ENCODE results near the gene TGIF2. TPM values are rescaled to one million over a fixed set of nuclear protein-coding genes. Genes with fewer than 3 reads are reported as not detected.
"Not testable (repeated sequence)": the region's sequence is repeated elsewhere in the genome, so short reads cannot be mapped to it uniquely, and the experiment has no call there.

TGIF2 gene
- total RNA-seq, 1 experiment from 2014 or later, result 8.6 TPM

GRCh38 chr20:36607586-36608387, 34.4 kb downstream of the TGIF2 start:
- no peak for DNase-seq (ENCODE audit: extremely low read depth, low read depth)

GRCh38 chr20:36608388-36608728, 35.0 kb downstream of the TGIF2 start:
- not testable (repeated sequence) for DNase-seq (ENCODE audit: extremely low read depth, low read depth)

DNA sequence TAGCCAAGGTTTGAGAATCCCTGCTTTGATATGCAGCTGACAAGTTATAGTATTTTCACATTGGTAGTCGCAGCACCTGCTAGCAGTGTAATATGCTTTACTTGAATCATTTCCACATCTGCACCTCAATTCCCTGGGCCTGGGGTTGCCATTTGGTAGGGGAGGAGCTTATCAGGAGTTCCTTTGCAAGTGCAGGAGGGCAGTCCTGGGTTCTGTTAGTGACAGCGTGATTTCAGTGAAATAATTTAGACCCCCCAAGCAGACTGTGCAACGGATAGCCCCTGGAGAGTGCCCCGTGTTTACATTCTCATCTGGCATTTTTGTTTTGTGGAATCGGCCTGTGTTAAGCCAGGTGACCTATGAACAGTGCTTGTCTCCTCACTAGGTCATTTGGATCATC, 38.2 kb downstream of the TGIF2 start:
- DNase-seq (ENCODE audit: extremely low read depth, low read depth), result no peak

DNA sequence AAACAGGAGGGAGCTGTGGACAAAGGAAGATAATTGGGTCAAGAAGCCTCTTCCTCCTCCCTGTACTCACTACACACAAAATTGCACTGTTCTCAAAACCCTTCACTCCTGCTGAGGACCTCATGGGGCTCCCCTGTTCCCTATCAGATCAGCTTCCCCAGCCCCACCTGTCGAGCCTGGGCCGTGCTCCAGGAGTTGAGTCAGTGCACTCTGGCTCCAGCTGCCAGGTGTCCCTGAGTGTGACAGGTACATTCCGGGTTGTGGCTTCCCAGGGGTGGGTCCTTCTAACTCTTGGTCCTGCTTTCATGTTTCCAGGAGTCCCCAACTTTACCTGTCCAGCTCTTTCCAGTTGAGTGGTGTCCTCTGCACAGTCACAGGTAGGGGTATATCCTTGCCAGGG, 40.6 kb downstream of the TGIF2 start:
- DNase-seq (ENCODE audit: extremely low read depth, low read depth), result no peak

DNA sequence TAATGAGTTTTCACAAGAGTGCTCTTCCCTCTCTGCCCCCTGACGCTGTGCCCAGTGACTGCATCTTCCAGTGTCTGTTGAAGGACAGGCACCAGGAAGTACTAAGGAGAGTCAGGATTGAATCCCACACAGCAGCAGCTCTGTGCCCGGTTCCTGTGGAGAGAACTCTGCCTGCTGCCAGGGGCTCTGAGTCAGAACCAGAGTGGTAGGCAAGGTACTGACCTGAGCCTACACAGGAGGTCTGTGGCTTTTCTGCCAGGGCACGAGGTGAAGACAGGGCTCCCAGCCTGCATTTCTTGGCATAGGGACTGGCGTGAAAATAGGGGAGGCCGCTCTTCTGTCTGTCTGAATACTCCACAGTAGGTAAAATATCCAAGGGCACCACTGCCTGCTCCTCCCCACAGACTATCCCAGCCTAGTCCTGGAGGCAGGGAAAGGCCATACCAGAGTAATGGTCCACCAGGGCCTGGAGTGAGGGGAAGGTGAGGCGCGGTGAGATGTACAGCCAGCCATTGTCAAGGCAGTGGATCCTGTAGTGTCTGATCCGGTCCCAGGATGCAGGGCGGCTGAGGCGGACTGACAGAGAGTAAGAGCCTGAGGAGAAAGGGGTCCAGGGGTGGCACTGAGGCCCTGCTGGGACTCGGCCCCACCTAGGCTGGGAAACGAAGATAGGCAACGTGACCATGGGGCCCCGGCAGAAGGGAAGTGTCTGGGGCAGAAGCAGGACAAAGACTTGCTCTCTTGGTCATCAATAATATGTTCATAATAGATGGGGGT, 41.6 kb downstream of the TGIF2 start:
- DNase-seq (ENCODE audit: extremely low read depth, low read depth), result no peak

GRCh38 chr20:36620917-36621316, 47.5 kb downstream of the TGIF2 start:
- no peak for DNase-seq (ENCODE audit: extremely low read depth, low read depth)

DNA sequence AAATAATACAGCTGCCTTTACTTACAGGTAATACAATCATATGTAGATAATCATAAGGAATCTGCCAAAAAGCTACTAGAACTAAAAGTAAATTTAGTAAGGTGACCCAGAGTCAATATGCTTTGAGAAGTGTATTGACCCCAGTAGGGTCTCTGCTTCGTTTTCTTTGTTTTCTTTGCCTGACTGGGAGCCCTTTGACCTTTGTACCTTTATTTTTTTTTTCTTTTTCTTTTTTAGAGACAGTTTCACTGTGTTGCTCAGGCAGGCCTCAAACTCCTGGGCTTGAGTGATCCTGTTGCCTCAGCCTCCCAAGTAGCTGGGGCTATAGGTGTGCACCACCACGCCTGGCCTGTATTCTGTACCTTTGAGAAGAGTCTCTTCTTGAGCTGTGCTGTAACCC, 50.0 kb downstream of the TGIF2 start:
- DNase-seq (ENCODE audit: extremely low read depth, low read depth), result no peak

DNA sequence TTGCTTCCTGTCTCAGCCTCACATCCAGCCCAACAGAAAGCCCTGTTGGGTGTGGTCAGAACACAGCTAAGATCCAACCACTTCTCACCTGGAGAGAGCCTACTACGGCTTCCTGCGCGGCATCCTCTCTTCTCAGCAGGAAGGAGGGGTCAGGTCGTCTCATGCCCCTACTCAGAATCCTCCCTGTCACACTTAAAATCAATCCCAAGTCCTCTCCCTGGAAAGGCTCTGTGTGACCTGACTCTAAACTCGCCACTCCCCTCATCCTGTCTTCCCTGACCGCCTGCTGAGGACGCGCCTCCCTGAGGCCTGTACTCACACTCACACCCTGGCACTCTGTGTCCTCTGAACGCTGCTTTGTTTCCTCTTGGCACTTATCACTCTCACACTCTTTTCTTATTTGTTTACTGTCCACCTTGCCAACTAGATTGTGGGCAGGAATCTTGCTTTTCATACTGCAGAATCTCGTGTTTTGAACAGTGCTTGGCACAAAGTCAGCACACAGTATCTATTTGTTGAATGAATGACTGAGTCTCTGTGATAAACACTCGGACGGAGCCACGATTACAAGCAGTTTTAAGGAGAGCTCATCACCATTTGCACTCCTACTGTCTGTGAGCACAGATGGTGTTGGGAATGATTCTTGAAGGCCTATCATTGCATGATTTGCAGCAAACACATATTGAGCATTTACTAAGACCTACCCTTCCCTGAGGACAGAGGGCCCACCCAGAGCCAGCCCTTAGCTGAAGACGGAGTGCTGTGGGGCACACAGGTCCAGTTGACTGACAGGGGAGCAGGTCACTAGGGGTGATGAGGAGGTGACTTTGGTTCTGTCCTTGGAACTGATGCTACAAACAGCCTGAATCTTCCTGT, 50.9 kb downstream of the TGIF2 start:
- DNase-seq (ENCODE audit: extremely low read depth, low read depth), result no peak

GRCh38 chr20:36624944-36625324, 51.5 kb downstream of the TGIF2 start:
- DNase-seq (ENCODE audit: extremely low read depth, low read depth), result no peak

GRCh38 chr20:36628076-36628475, 54.7 kb downstream of the TGIF2 start:
- DNase-seq (ENCODE audit: extremely low read depth, low read depth), result no peak

DNA sequence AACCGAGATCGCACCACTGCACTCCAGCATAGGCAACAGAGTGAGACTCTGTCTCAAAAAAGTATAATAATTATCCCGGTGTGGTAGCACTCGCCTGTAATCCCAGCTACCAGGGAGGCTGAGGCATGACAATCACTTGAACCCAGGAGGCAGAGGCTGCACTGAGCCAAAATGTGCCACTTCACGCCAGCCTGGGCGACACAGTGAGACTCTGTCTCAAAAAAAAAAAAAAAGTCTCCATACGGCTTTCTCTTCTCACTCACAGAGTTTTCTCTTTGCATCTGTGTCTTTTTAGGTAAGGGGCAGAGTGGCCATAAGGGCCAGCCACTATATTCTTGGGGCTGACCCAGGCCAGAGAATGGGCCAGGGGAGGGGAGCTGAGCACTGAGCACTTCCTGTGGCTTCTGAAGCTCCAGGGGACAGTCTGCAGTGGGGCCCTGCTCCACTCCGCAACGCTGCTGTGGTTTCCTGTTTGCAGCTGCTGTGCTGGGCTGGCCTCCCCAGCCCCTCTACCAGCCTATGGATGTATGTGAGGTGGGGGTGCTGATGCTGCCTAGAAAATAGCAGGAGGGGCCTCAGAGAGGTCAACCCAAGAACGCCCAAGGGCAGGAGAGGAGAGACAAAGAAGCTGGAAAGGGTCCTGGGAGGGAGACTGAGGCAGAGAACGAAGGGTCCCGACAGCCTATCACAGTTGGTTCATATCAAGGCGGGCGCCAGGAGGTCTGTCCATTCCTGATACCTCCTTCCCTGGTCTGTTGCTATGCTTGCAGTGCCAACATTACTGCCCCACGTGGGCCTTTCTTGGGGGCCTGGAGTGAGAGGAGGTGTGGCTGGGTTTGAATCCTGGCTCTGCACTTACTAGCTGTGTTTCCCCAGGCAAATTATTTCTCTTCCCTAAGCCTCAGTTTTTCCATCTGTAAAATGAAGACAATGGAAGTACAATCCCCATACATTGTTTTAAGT, 56.6 kb downstream of the TGIF2 start:
- no peak for DNase-seq (ENCODE audit: extremely low read depth, low read depth)

DNA sequence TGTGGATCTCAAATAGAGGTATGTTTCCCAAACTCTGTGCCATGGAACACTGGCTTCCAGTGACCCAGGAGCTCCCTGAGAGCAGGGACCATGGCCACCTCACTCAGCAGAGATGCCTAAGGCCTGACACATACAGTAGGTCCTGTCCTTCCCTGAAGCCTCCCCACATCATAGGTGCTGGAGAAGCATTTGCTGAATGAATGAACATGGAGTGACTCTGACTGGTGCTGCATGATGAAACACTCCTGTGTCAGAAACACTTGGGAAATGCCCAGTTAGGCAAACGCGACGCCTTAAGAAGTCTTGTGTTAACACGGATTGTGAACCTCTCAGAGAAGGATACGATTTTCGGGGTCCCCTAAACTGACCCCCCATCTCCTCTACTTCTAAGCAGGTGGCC, 58.2 kb downstream of the TGIF2 start:
- DNase-seq (ENCODE audit: extremely low read depth, low read depth), result no peak

- no peak for DNase-seq (ENCODE audit: extremely low read depth, low read depth)
These were observed 58.7 kb downstream of the TGIF2 start for GRCh38 chr20:36632147-36632486.

DNA sequence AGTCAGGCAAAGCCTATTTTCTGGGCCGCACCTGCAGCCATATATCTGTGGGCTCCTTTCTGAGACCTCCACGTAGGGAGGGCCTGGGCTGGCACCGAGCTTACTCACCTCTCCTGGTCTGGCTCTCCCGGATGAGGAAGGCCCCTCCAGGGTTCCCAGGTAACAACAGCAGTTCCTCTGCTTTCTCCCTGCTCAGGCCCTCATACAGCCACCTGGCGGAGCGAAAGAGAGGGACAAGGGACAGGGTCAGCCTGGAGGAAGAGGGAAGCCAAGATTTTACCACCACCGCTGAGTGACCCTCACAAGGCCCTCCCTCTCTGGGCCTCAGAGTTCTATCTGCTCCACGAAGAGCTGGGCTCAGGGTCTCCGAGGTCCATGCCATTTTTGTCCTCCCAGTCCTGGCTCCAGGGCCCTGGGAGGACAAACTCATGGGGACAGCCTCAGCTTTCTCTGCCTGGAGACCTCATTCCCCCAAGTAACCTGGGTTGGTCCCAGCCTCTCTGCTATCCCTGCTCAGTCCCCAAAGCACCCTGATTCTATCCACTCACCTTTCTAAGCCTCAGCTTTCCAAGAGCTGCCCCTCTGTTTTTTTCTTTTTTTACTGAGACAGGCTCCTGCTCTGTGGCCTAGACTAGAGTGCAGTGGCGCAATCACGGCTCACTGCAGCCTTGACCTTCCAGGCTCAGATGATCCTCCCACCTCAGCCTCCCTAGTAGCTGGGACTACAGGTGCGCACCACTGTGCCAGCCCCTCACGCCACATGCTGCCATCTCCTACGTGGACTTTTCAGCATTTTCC, 59.3 kb downstream of the TGIF2 start:
- DNase-seq (ENCODE audit: extremely low read depth, low read depth), result no peak

DNA sequence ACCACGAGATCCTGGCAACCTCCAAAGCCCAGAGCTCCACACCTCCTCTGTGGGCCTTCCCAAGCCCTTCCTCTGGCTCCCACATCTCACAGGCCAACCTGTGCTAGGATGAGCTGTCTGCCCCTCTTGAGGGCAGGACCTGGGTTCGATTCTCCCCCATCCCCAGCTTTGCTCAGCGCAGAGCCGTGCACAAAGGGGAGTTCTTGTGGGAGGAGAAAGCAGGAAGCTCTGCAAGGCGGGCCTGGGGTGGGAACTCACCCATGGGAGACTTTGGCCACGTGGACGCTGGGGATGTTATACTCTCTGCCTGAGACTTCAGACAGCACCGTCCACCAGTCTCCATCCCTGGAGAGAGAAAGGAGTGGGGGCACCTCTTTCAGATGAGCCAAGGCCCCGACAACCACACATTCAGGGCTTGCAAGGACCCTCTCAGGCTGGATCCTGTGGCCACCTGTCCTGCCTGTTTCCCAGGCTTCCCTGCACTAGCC, 59.9 kb downstream of the TGIF2 start:
- DNase-seq (ENCODE audit: extremely low read depth, low read depth), result no peak

DNA sequence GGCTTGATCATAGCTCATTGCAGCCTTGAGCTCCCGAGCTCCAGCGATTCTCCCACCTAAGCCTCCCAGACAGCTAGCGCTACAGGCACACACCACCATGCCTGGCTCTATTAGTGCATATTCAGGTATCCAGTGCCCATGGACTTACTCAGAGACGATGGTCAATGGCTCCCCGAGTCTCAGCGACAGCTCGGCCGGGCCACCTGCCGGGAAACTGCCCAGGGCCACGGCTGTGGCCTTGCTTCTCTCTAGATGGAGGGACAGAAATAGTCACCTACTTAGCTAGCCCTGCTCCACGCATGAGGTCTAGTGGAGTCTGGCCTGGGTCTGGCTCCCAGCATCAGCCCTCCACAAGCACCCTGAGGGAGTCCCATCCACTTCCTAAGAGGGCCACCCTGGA, 60.9 kb downstream of the TGIF2 start:
- DNase-seq (ENCODE audit: extremely low read depth, low read depth), result no peak

DNA sequence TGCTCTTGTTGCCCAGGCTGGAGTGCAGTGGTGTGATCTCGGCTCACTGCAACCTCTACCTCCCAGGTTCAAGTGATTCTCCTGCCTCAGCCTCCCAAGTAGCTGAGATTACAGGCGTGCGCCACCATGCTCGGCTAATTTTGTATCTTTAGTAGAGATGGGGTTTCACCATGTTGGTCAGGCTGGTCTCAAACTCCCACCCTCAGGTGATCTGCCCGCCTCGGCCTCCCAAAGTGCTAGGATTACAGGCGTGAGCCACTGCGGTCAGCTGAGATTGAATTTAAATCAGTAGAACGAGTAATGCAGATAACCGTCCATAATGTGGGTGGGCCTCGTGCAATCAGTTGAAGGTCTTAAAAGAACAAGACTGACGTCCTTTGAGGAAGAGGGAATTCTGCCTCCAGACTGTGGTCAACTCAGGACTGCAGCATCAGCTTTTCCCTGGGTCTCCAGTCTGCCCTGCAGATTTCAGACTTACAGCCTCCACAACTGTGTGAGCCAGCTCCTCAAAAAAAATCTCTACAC, 65.5 kb downstream of the TGIF2 start:
- not testable (repeated sequence) for DNase-seq (ENCODE audit: extremely low read depth, low read depth)

DNA sequence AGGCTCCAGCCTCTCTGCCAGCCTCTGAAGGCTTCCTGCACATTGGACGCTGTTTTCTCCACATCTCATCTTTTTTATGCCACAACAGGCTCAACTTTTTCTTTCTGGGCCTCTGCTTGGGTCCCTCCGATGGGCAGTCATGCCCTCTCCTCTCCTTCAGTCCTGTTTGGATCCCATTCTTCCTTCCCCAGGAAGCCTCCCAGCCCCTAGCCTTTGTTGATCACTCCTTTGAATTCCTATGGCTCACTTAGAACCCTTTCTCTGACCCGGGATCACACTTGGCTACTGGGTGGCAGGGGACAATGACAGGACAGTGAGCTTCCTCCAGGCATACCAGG, 68.1 kb downstream of the TGIF2 start:
- DNase-seq (ENCODE audit: extremely low read depth, low read depth), result no peak

DNA sequence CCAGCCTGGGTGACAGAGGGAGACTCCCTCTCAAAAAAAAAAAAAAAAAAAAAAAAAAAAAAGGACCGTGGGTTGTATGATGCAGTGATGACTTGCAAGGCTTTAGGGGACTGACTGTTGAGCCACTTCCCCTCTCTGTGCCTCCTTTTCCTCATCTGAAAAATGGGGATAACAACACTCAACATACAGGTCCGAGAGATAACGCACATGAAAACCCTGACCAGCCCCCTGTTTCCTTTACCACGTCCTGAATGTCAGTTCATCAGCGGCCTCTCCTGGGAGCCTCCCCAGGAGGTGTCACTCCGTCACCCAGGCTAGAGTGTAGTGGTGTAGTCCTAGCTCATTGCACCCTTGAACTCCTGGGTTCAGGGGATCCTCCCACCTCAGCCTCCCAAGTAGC, 68.7 kb downstream of the TGIF2 start:
- no peak for DNase-seq (ENCODE audit: extremely low read depth, low read depth)

Data from NCI-H460 (cell line).